H9 (cell line): ENCODE results near the gene OR2J2. TPM values are rescaled to one million over a fixed set of nuclear protein-coding genes. Genes with fewer than 3 reads are reported as not detected.

Experiments
- DNase-seq: peaks from one replicate; pipeline ENCODE4 v3.0.0-alpha.2; 2017
- H2AFZ ChIP-seq: one replicate; pipeline ENCODE4 v1.6.1; 2013; ENCODE audit warnings: mild to moderate bottlenecking, low read length, control low read depth, moderate library complexity
- H2AK5ac ChIP-seq: 2 replicates; pipeline ENCODE4 v1.6.1; 2013; ENCODE audit warnings: low read length, control low read depth, mixed read lengths; ENCODE audit not compliant: insufficient read length
- H2BK120ac ChIP-seq: one replicate; pipeline ENCODE4 v1.6.1; 2013; ENCODE audit warnings: low read depth, mild to moderate bottlenecking, low read length, control low read depth, inconsistent platforms; ENCODE audit not compliant: poor library complexity, severe bottlenecking
- H2BK12ac ChIP-seq: 2 replicates; pipeline ENCODE4 v1.6.1; 2013; ENCODE audit warnings: low read length, control low read depth, mixed read lengths, low read depth; ENCODE audit not compliant: insufficient read length
- H2BK15ac ChIP-seq: 2 replicates; pipeline ENCODE4 v1.6.1; 2013; ENCODE audit warnings: low read depth, low read length, control low read depth
- H2BK20ac ChIP-seq: one replicate; pipeline ENCODE4 v1.6.1; 2013; ENCODE audit warnings: low read depth, mild to moderate bottlenecking, low read length, control low read depth, inconsistent platforms; ENCODE audit not compliant: poor library complexity, severe bottlenecking
- H2BK5ac ChIP-seq: 2 replicates; pipeline ENCODE4 v1.6.1; 2013; ENCODE audit warnings: low read length, control low read depth, mixed read lengths; ENCODE audit not compliant: insufficient read length
- H3K14ac ChIP-seq: 2 replicates; pipeline ENCODE4 v1.6.1; 2013; ENCODE audit warnings: low read length, control low read depth; ENCODE audit not compliant: insufficient read depth
- H3K18ac ChIP-seq: 2 replicates; pipeline ENCODE4 v1.6.1; 2013; ENCODE audit warnings: low read depth, mild to moderate bottlenecking, mixed read lengths, low read length, control low read depth; ENCODE audit not compliant: insufficient read length
- H3K23ac ChIP-seq: 2 replicates; pipeline ENCODE4 v1.6.1; 2013; ENCODE audit warnings: low read length, control low read depth, mixed read lengths, low read depth; ENCODE audit not compliant: insufficient read length
- H3K23me2 ChIP-seq: 2 replicates; pipeline ENCODE4 v1.6.1; 2013; ENCODE audit warnings: low read depth, mild to moderate bottlenecking, mixed read lengths, low read length, control low read depth; ENCODE audit not compliant: insufficient read length, poor library complexity, severe bottlenecking
- H3K27ac ChIP-seq: 2 replicates; pipeline ENCODE4 v1.5.1; 2013; ENCODE audit warnings: low read length, control low read depth, mixed read lengths, low read depth; ENCODE audit not compliant: insufficient read length
- H3K27me3 ChIP-seq: 2 replicates; pipeline ENCODE4 v1.6.1; 2013; ENCODE audit warnings: low read length, control low read depth, inconsistent platforms; ENCODE audit not compliant: insufficient read depth
- H3K4ac ChIP-seq: 2 replicates; pipeline ENCODE4 v1.6.1; 2013; ENCODE audit warnings: low read depth, mild to moderate bottlenecking, control low read depth, inconsistent platforms, low read length, moderate library complexity
- H3K4me1 ChIP-seq: 2 replicates; pipeline ENCODE4 v1.6.1; 2013; ENCODE audit warnings: low read length, control low read depth, inconsistent platforms; ENCODE audit not compliant: insufficient read depth
- H3K4me2 ChIP-seq: 2 replicates; pipeline ENCODE4 v1.6.1; 2013; ENCODE audit warnings: low read length, control low read depth, mixed read lengths; ENCODE audit not compliant: insufficient read length, insufficient read depth
- H3K56ac ChIP-seq: 2 replicates; pipeline ENCODE4 v1.6.1; 2013; ENCODE audit warnings: low read depth, mild to moderate bottlenecking, mixed read lengths, low read length, control low read depth; ENCODE audit not compliant: insufficient read length
- H3K79me1 ChIP-seq: 2 replicates; pipeline ENCODE4 v1.6.1; 2013; ENCODE audit warnings: low read depth, mild to moderate bottlenecking, moderate library complexity, low read length, control low read depth, inconsistent platforms; ENCODE audit not compliant: insufficient read depth, poor library complexity, severe bottlenecking
- H3K79me2 ChIP-seq: 2 replicates; pipeline ENCODE4 v1.6.1; 2013; ENCODE audit warnings: low read length, control low read depth, inconsistent platforms; ENCODE audit not compliant: insufficient read depth
- H3K9ac ChIP-seq: 2 replicates; pipeline ENCODE4 v1.6.1; 2013; ENCODE audit warnings: low read length, control low read depth, mixed read lengths; ENCODE audit not compliant: insufficient read length; ENCODE audit errors: extremely low read depth
- H3K9me3 ChIP-seq: one replicate; pipeline ENCODE4 v1.6.1; 2013; ENCODE audit warnings: low read depth, low read length, inconsistent platforms; ENCODE audit not compliant: control insufficient read depth
- H3T11ph ChIP-seq: one replicate; pipeline ENCODE4 v1.6.1; 2013; ENCODE audit warnings: mild to moderate bottlenecking, low read length, control low read depth, inconsistent platforms
- H4K20me1 ChIP-seq: one replicate; pipeline ENCODE4 v1.6.1; 2013; ENCODE audit not compliant: control insufficient read depth, insufficient read length, insufficient read depth
- H4K5ac ChIP-seq: 2 replicates; pipeline ENCODE4 v1.6.1; 2013; ENCODE audit warnings: low read depth, mild to moderate bottlenecking, mixed read lengths, low read length, control low read depth; ENCODE audit not compliant: insufficient read length
- H4K8ac ChIP-seq: replicated peaks from 2 replicates; pipeline ENCODE4 v1.6.1; 2013; ENCODE audit warnings: low read length, control low read depth, mixed read lengths, low read depth; ENCODE audit not compliant: insufficient read length
- H4K91ac ChIP-seq: 2 replicates; pipeline ENCODE4 v1.6.1; 2013; ENCODE audit warnings: low read depth, mild to moderate bottlenecking, moderate library complexity, mixed read lengths, low read length, control low read depth; ENCODE audit not compliant: insufficient read length
- H3K27ac Mint-ChIP-seq, 3 experiments: 2 replicates in 2 of 3; 3 replicates in 1 of 3; pipeline ENCODE4 v1.8.0; 2020 to 2021; ENCODE audit warnings: mixed read lengths in 3 of 3, mild to moderate bottlenecking in 1 of 3, moderate library complexity in 1 of 3
- H3K27me3 Mint-ChIP-seq: 2 replicates; pipeline ENCODE4 v1.8.0; 2021; ENCODE audit warnings: low read depth, mild to moderate bottlenecking, moderate library complexity, mixed read lengths
- H3K36me3 Mint-ChIP-seq, 3 experiments: 2 replicates in 2 of 3; 3 replicates in 1 of 3; pipeline ENCODE4 v1.8.0; 2020 to 2021; ENCODE audit warnings: low read depth in 3 of 3, mixed read lengths in 3 of 3; ENCODE audit not compliant: insufficient read depth in 1 of 3
- H3K4me1 Mint-ChIP-seq, 2 experiments: 2 replicates each; pipeline ENCODE4 v1.8.0; 2020; ENCODE audit warnings: mixed read lengths in 2 of 2
- H3K4me3 Mint-ChIP-seq, 2 experiments: 2 replicates in 1 of 2; 3 replicates in 1 of 2; pipeline ENCODE4 v1.8.0; 2020 to 2021; ENCODE audit warnings: mild to moderate bottlenecking in 2 of 2, mixed read lengths in 2 of 2, moderate library complexity in 1 of 2
- H3K9me3 Mint-ChIP-seq, 2 experiments: 2 replicates in 1 of 2; 3 replicates in 1 of 2; pipeline ENCODE4 v1.8.0; 2020; ENCODE audit warnings: mild to moderate bottlenecking in 2 of 2, mixed read lengths in 2 of 2, moderate library complexity in 1 of 2
- WGBS: extraction: QIAGEN DNeasy Blood & Tissue Kit; methylation state at CpG from one replicate; pipeline ENCODE4 v1.1.7; 2013; ENCODE audit warnings: missing lambda C conversion rate, low lambda C conversion rate, mixed read lengths; ENCODE audit not compliant: insufficient read length; ENCODE audit errors: extremely low coverage; 5-methylcytosine and 5-hydroxymethylcytosine counted together
- total RNA-seq: library from RNA; stranded (reverse); gene quantifications from 2 replicates; pipeline ENCODE4 v1.2.1, GENCODE V29; 2021
- TF ChIP-seq, protein P1 (sequence below): fragments of 200-600 bp; sonication (generic); conservative IDR thresholded peaks from 3 replicates; pipeline ENCODE4 v1.8.0; 2021; ENCODE audit warnings: antibody characterized with exemption, mild to moderate bottlenecking

Gene OR2J2
- total RNA-seq, 1 experiment from 2014 or later: not detected

DNA sequence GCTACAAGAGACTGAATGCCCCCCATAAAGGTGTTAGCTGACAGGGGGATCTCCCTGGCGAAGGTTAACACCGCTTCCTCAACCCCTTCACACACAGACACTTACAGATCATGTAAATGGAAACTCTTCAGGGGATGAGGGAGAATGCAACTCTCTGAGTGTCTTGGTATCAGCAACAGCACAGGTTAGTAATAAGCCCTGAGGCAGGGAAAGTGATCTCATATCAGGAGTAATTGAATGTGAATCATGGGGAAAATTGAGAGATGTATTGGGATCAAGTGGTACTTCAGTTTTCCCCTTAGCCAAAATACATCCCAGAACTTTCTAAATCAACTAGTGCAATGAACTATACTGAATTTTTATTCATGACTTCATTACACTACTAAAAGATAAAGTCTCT is 39.0 kb upstream of the OR2J2 start:
- no peak overlapping the region for H3T11ph ChIP-seq
- TF ChIP-seq, protein P1, sequence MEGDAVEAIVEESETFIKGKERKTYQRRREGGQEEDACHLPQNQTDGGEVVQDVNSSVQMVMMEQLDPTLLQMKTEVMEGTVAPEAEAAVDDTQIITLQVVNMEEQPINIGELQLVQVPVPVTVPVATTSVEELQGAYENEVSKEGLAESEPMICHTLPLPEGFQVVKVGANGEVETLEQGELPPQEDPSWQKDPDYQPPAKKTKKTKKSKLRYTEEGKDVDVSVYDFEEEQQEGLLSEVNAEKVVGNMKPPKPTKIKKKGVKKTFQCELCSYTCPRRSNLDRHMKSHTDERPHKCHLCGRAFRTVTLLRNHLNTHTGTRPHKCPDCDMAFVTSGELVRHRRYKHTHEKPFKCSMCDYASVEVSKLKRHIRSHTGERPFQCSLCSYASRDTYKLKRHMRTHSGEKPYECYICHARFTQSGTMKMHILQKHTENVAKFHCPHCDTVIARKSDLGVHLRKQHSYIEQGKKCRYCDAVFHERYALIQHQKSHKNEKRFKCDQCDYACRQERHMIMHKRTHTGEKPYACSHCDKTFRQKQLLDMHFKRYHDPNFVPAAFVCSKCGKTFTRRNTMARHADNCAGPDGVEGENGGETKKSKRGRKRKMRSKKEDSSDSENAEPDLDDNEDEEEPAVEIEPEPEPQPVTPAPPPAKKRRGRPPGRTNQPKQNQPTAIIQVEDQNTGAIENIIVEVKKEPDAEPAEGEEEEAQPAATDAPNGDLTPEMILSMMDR: no peak
- Mint-ChIP-seq H3K27me3 (peaks cover 12% of the 10 kb centered on the region), H3K4me1 (no peaks in the 10 kb centered on the region), H3K27ac (no peak overlapping the region), H3K9me3 (no peaks in the 10 kb centered on the region), H3K36me3 (no peaks in the 10 kb centered on the region), H3K4me3 (no peak overlapping the region)
- H3K27ac ChIP-seq: no peak overlapping the region
- H4K5ac ChIP-seq: no peak overlapping the region
- H3K27me3 ChIP-seq: no peaks in the 10 kb centered on the region
- no peak overlapping the region for H3K9ac ChIP-seq
- no peaks in the 10 kb centered on the region for H3K4me1 ChIP-seq
- H4K20me1 ChIP-seq: no peaks in the 10 kb centered on the region
- no peak overlapping the region for H2AFZ ChIP-seq
- no peak overlapping the region for H3K4ac ChIP-seq
- no peak overlapping the region for H4K91ac ChIP-seq
- H2BK12ac ChIP-seq: no peak overlapping the region
- H3K79me1 ChIP-seq: no peaks in the 10 kb centered on the region
- H3K4me2 ChIP-seq: no peak overlapping the region
- no peak overlapping the region for H3K18ac ChIP-seq
- H2AK5ac ChIP-seq: no peak overlapping the region
- H2BK20ac ChIP-seq: no peak overlapping the region
- H3K23ac ChIP-seq: no peak overlapping the region
- H3K79me2 ChIP-seq: no peaks in the 10 kb centered on the region
- no peak overlapping the region for H2BK120ac ChIP-seq
- no peak overlapping the region for H2BK5ac ChIP-seq
- H3K9me3 ChIP-seq: no peaks in the 10 kb centered on the region
- no peak for DNase-seq
- H3K56ac ChIP-seq: no peak overlapping the region
- no CpG with 5 or more reads among the region's 2 CpGs for WGBS
- H2BK15ac ChIP-seq: no peak overlapping the region
- no peak overlapping the region for H4K8ac ChIP-seq
- H3K23me2 ChIP-seq: no peaks in the 10 kb centered on the region
- H3K14ac ChIP-seq: no peak overlapping the region
